Measurements from ENCODE around the gene LTBP1.

DNA sequence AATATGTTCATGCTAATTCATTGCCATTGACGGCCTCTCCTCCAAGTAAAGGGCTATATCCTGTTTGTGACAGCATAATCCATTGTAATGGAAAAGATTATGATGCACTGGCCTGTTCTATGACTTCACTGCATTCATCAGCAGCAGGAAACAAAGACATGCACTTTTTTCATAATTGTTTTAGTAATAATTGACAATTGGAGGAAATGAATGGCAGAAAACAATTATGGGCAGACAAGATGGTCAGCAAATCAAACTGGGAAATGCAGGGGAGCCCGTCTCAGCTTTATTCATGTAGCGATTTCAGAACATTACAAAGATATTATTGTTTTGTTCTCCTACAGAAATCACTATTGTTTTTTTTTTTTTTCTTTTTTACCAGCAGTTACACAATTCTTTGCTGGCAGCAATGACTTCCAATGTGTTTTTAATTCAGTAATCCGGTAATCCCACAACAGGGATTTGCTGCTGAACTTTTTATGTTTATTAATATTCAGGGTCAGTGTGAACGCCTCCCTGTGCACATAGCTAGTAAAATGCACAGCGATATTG, 495.9 kb downstream of the LTBP1 start:
- TF ChIP-seq CTCF (IDR thresholded peaks at IDR 0.05) (no peak), POLR2A (IDR thresholded peaks at IDR 0.05) (no peak), POLR2AphosphoS5 (IDR thresholded peaks at IDR 0.05; ENCODE audit: insufficient read depth in 1 of 2, low read depth in 1 of 2) (peak in 1 of 2 donors; percentile 8)

All from vagina (tissue), 2 donors.